PFSK-1 (cell line): Measurements from ENCODE around the gene AHCYL1.

Experiments
- FOXP2 ChIP-seq: optimal IDR thresholded peaks from 2 replicates; pipeline ENCODE3; 2011; ENCODE audit warnings: borderline replicate concordance, control low read depth, inconsistent platforms; ENCODE audit not compliant: insufficient read depth; ENCODE audit errors: extremely low read length, extremely low read depth
- POLR2AphosphoS5 ChIP-seq: IDR thresholded peaks from 2 replicates; pipeline ENCODE4 v1.6.1; 2012; ENCODE audit warnings: low read depth, mild to moderate bottlenecking, control low read depth, low read length, moderate library complexity
- SIN3A ChIP-seq: IDR thresholded peaks from 2 replicates; pipeline ENCODE4 v1.6.1; 2012; ENCODE audit warnings: mild to moderate bottlenecking, low read length, moderate library complexity, borderline replicate concordance; ENCODE audit not compliant: insufficient read depth
- TAF1 ChIP-seq: IDR thresholded peaks from 2 replicates; pipeline ENCODE4 v1.6.1; 2012; ENCODE audit warnings: low read length, control low read depth, borderline replicate concordance; ENCODE audit not compliant: insufficient read depth
- TF ChIP-seq, protein P1 (sequence below), 2 experiments: IDR thresholded peaks; 2 replicates each; pipeline versions ENCODE4 v1.6.1 to v1.8.0; 2011 to 2012; ENCODE audit warnings: low read depth in 2 of 2, low read length in 2 of 2, control low read depth in 1 of 2, inconsistent platforms in 1 of 2, mild to moderate bottlenecking in 1 of 2, moderate library complexity in 1 of 2; ENCODE audit not compliant: insufficient read depth in 1 of 2

Gene AHCYL1

GRCh38 chr1:110034040-110034450 lies 49.5 kb downstream of the AHCYL1 start:
- TF ChIP-seq TAF1 (no peak), POLR2AphosphoS5 (no peak), SIN3A (no peak), FOXP2 (no peak)
- TF ChIP-seq, protein P1, sequence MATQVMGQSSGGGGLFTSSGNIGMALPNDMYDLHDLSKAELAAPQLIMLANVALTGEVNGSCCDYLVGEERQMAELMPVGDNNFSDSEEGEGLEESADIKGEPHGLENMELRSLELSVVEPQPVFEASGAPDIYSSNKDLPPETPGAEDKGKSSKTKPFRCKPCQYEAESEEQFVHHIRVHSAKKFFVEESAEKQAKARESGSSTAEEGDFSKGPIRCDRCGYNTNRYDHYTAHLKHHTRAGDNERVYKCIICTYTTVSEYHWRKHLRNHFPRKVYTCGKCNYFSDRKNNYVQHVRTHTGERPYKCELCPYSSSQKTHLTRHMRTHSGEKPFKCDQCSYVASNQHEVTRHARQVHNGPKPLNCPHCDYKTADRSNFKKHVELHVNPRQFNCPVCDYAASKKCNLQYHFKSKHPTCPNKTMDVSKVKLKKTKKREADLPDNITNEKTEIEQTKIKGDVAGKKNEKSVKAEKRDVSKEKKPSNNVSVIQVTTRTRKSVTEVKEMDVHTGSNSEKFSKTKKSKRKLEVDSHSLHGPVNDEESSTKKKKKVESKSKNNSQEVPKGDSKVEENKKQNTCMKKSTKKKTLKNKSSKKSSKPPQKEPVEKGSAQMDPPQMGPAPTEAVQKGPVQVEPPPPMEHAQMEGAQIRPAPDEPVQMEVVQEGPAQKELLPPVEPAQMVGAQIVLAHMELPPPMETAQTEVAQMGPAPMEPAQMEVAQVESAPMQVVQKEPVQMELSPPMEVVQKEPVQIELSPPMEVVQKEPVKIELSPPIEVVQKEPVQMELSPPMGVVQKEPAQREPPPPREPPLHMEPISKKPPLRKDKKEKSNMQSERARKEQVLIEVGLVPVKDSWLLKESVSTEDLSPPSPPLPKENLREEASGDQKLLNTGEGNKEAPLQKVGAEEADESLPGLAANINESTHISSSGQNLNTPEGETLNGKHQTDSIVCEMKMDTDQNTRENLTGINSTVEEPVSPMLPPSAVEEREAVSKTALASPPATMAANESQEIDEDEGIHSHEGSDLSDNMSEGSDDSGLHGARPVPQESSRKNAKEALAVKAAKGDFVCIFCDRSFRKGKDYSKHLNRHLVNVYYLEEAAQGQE (IDR thresholded peaks at IDR 0.05; ENCODE audit: insufficient read depth in 1 of 2, low read depth in 2 of 2, low read length in 2 of 2): no peak

- TF ChIP-seq SIN3A (peak; percentile 99), FOXP2 (no peak), POLR2AphosphoS5 (peak; percentile 91), TAF1 (peak; percentile 97)
- TF ChIP-seq, protein P1 (IDR thresholded peaks at IDR 0.05; ENCODE audit: insufficient read depth in 1 of 2, low read depth in 2 of 2, low read length in 2 of 2): peak in 1 of 2 experiments; percentile 60; a peak in 1 of 4 replicates
Observed at GRCh38 chr1:110034451-110035235, 50.1 kb downstream of the AHCYL1 start, which contains the start of gene STRIP1. Gene STRIP1, plus strand, starts transcription at chr1:110034624. Its CDS starts 14 bp downstream, at chr1:110034638.

- TF ChIP-seq POLR2AphosphoS5 (no peak), SIN3A (no peak), TAF1 (no peak), FOXP2 (no peak)
- TF ChIP-seq, protein P1 (IDR thresholded peaks at IDR 0.05; ENCODE audit: insufficient read depth in 1 of 2, low read depth in 2 of 2, low read length in 2 of 2): no peak
Observed at GRCh38 chr1:110035236-110035752, 50.7 kb downstream of the AHCYL1 start.

DNA sequence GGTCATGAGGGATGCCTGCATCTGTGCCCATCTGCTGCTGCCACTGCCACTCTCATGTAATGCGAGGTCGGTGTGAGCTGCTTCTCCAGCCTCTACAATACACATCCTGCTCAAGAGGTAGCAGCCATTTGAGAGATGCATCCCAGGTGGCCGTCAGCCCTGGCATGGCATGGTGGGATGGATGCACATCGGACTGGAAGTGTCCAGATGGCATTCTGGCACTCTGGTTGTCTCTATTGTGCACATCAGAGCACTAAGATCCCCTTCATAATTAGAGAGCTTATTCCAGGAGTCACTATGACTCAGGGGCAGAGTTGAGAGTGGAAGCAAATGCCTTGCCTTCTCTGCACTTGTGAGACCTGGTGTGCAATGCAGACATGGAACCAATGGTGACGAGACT lies 53.7 kb downstream of the AHCYL1 start:
- no peak for TF ChIP-seq TAF1
- no peak for TF ChIP-seq FOXP2
- TF ChIP-seq POLR2AphosphoS5: no peak

GRCh38 chr1:110039641-110040040 lies 55.1 kb downstream of the AHCYL1 start:
- TF ChIP-seq TAF1 (no peak), SIN3A (no peak), POLR2AphosphoS5 (no peak), FOXP2 (no peak)
- TF ChIP-seq, protein P1 (IDR thresholded peaks at IDR 0.05; ENCODE audit: insufficient read depth in 1 of 2, low read depth in 2 of 2, low read length in 2 of 2): no peak
